Measurements from ENCODE around the gene LRRC23.
"Not testable (repeated sequence)": the region's sequence is repeated elsewhere in the genome, so short reads cannot be mapped to it uniquely, and the experiment has no call there.

GRCh38 chr12:6889775-6890573 lies 14.6 kb upstream of the LRRC23 start:
- not testable (repeated sequence) for TF ChIP-seq CTCF, POLR2AphosphoS5 (IDR thresholded peaks at IDR 0.05)

All from sigmoid colon (tissue), 4 donors.